ENCODE measurements around the gene ASNS.
"Not testable (repeated sequence)": the region's sequence is repeated elsewhere in the genome, so short reads cannot be mapped to it uniquely, and the experiment has no call there.

- TF ChIP-seq CTCF (IDR thresholded peaks at IDR 0.05; ENCODE audit: low read depth, low read length); POLR2A (IDR thresholded peaks at IDR 0.05; ENCODE audit: extremely low read depth, insufficient read length); MYC (IDR thresholded peaks at IDR 0.05; ENCODE audit: low read depth, low read length); MAX (IDR thresholded peaks at IDR 0.05; ENCODE audit: low read depth, low read length): not testable (repeated sequence)
Measured at GRCh38 chr7:97891721-97892120, 19.5 kb upstream of the ASNS start.

Data from NB4 (cell line).